GM06990 (cell line): Measurements from ENCODE around the gene NTPCR.
A peak's percentile ranks its signal among the peaks of the same experiment; 100 is the strongest.

ENCODE experiments used
- DNase-seq: peaks from one replicate; pipeline ENCODE4 v3.0.0-alpha.2; 2011; ENCODE audit not compliant: insufficient read length; ENCODE audit errors: extremely low read depth
- H3K27me3 ChIP-seq: replicated peaks from 2 replicates; pipeline ENCODE4 v1.6.0; 2011; ENCODE audit warnings: low read length; ENCODE audit not compliant: control insufficient read depth, insufficient read depth
- H3K36me3 ChIP-seq: 2 replicates; pipeline ENCODE4 v1.5.1; 2011; ENCODE audit warnings: low read length; ENCODE audit not compliant: control insufficient read depth, insufficient read depth
- H3K4me3 ChIP-seq: replicated peaks from 2 replicates; pipeline ENCODE4 v1.5.1; 2011; ENCODE audit warnings: low read depth, mild to moderate bottlenecking, control low read depth, low read length
- CTCF ChIP-seq: IDR thresholded peaks from 2 replicates; pipeline ENCODE4 v1.5.1; 2011; ENCODE audit warnings: low read length, control low read depth, mild to moderate bottlenecking, inconsistent platforms; ENCODE audit not compliant: insufficient read depth, poor library complexity, severe bottlenecking

The NTPCR gene

GRCh38 chr1:232949636-232950196 lies 695 bp upstream of the NTPCR start:
- no peaks in the 10 kb centered on the region for H3K27me3 ChIP-seq
- no peak for TF ChIP-seq CTCF
- no peaks in the 10 kb centered on the region for H3K36me3 ChIP-seq
- DNase-seq = no peak
- H3K4me3 ChIP-seq = peak overlapping the region; percentile 92

DNA sequence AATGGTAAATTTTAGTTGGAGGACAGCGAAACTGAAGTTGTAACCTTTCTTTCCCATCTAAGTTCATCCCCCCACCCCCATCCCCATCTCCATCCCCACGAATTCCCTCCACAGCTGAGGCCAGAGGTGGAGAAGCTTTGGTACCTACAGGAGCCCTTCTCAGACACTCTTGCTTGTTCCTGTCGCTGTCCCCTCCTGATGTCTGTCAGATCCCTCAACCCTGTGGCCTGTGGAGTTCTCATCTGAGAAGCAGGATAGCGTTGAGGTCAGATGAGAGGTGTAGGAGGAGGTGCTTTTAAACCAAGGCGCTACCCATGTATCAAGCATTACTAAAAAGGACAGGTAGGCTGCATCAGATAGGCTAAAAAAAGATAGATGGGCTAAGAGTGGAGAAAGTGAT lies 769 bp downstream of the NTPCR start:
- Histone ChIP-seq H3K36me3 (peaks cover under 1% of the 10 kb centered on the region), H3K27me3 (no peaks in the 10 kb centered on the region), H3K4me3 (peak overlapping the region; percentile 92)
- no peak for TF ChIP-seq CTCF
- DNase-seq = peak; percentile 22

DNA sequence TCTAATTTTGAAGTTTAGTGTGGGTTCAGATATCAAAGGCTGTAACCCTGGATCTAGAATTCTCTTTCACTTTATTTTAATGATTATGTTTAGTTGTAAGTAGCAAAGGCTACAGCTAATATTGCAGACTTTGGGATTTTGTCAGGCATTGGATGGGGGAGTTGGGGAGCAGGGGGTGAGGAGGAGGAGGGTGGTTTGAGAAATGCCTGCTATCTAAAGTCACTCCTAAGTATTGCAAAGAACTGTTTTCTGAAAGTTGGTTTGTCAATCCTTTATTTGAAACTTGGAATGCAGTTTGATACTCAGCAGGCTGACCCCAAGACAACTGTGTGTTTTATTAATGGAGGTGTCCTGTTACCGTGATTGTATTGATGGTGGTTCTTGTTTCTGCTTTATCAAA lies 1.2 kb downstream of the NTPCR start:
- Histone ChIP-seq H3K4me3 (peak overlapping the region; percentile 92), H3K27me3 (no peaks in the 10 kb centered on the region), H3K36me3 (peaks cover 3% of the 10 kb centered on the region)
- DNase-seq = no peak
- no peak for TF ChIP-seq CTCF

GRCh38 chr1:232952514-232953499 lies 2.4 kb downstream of the NTPCR start:
- peak; percentile 15 for DNase-seq
- Histone ChIP-seq H3K27me3 (no peaks in the 10 kb centered on the region), H3K4me3 (no peak overlapping the region), H3K36me3 (peaks cover 3% of the 10 kb centered on the region)
- TF ChIP-seq CTCF = peak; percentile 83

- H3K36me3 ChIP-seq = peaks cover 7% of the 10 kb centered on the region
- no peak for DNase-seq
- H3K4me3 ChIP-seq = no peak overlapping the region
- no peak for TF ChIP-seq CTCF
- H3K27me3 ChIP-seq = no peaks in the 10 kb centered on the region
Observed at GRCh38 chr1:232954594-232955365, 4.4 kb downstream of the NTPCR start.
